Stimulated activated CD4-positive, alpha-beta T cell treated with anti-CD3 and anti-CD28 coated beads, Interleukin-2, amount 100 ng/mL, for 4 hours (primary cell): Measurements from ENCODE around the gene PLPPR3.
"Not testable (repeated sequence)": the region's sequence is repeated elsewhere in the genome, so short reads cannot be mapped to it uniquely, and the experiment has no call there.

Experiments
- DNase-seq: peaks from one replicate; pipeline ENCODE4 v3.0.0-alpha.2; 2020; ENCODE audit warnings: low read depth

The PLPPR3 gene

DNA sequence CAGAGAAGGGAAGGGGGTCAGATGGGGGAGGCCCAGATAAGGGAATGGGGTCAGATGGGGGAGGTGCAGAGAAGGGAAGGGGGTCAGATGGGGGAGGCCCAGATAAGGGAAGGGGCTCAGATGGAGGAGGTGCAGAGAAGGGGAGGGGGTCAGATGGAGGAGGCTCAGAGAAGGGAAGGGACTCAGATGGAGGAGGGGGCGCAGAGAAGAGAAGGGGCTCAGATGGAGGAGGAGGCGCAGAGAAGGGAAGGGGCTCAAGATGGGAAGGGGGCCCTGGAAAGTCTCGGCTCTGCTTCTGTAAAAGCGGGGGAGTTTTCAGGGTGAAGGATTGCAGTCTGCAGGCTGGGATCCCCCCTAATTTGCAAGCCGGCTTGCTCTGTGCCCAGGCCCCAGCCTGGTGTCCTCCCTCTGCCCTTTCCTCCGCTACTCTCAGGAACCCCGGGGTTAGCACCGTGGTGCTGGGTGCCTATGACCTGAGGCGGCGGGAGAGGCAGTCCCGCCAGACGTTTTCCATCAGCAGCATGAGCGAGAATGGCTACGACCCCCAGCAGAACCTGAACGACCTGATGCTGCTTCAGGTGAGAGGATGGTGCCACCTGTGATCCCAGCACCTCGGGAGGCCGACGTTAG lies 7.5 kb upstream of the PLPPR3 start:
- DNase-seq, result no peak

DNA sequence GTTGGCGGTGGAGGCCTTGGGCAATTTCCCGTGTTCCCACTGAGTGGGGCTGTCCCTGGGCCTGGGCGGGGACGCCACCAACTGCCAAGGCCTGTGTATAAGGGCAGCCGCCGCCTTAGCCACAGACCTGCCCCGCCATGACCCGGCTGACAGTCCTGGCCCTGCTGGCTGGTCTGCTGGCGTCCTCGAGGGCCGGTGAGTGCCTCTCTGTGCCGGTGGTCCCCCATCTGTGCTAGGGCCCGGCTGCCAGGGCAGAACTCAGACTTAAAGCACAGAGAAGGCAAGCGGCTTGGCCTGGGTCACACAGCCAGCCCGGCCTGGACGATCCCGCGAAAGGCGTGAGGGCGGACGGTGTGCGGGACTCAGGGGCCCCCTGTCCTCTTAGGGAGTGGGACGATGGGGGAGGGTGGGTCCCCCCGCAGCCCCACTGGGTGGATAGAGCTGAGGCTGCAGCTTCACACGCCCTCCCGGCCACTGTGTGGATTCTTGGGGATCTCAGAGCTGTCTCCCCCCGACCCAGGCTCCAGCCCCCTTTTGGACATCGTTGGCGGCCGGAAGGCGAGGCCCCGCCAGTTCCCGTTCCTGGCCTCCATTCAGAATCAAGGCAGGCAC lies 6.1 kb upstream of the PLPPR3 start, which contains the start of gene AZU1:
Gene AZU1 (plus strand): TSS at position 128 of the 612 bp plus-strand sequence. CDS start 10 bp downstream, at position 138.
- no peak for DNase-seq

- no peak for DNase-seq
Measured at GRCh38 chr19:827314-827709, 5.6 kb upstream of the PLPPR3 start.

- DNase-seq, result no peak
Measured at GRCh38 chr19:825897-826644, 4.3 kb upstream of the PLPPR3 start.

DNA sequence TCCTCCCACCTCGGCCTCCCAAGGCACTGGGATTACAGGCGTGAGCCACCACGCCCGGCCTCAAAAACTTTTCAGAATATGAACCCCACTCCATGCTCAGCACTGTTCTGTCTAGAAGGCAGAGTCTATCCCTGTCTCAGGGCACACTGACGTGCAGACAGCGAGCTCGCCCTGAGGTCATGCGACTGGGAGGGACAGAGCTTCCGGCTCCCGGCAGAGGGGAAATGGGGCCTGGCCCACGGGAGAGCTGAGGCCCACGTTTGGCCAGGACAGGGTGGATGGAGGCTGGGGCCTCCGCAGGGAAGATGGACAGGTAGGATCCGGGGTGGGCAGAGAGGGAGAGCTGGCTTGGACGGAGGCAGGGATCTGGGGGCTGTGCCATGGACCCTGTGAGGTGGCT lies 3.1 kb upstream of the PLPPR3 start:
- no peak for DNase-seq

- no peak for DNase-seq
Measured at GRCh38 chr19:823565-824121, 1.9 kb upstream of the PLPPR3 start.

DNA sequence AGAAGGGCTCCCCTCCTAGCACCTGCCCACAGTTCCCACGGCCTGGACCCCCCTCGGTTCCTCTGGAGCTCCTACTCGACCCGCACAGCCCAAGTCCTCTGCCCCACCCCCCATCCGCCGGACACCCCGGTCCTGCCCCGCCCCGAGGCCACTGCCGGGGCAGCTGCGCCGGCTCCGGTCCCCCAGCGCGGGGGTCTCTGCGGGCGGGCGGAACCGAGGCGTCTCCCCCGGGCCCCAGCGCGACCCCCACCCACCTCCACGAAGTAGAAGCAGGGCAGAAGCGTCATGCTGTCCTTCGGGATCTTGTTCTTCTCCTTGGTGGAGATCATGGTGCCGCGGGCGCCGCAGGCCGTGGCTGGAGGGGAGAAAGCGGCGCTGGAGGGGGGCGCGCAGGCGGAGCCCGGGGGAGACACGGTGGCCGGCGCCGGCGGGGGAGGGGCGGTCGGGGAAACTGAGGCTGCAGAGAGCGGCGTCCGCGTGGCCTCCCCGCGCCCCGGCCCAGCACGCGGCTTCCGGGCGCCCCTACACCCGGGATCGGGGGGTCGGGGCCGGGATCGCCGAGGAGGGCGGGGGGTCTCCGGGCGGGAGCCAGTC lies 427 bp downstream of the PLPPR3 start:
- DNase-seq, result no peak

- DNase-seq, result not testable (repeated sequence)
Measured at GRCh38 chr19:820212-820611, 1.5 kb downstream of the PLPPR3 start.

DNA sequence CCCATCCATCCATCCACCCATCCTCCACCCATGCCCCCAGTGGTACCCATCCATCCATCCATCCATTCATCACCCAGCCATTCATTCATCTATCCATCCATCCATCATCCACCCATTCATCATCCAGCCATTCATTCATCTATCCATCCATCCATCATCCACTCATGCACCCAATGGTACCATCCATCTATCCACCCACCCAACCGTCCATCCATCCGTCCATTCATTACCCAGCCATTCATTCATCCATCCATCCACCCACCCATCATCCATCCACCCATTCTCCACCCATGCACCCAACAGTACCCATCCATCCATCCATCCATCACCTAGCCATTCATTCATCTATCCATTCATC lies 5.3 kb downstream of the PLPPR3 start:
- no peak for DNase-seq

GRCh38 chr19:815775-816499 lies 5.8 kb downstream of the PLPPR3 start:
- DNase-seq, result no peak

- DNase-seq, result no peak
Measured at GRCh38 chr19:815079-815774, 6.5 kb downstream of the PLPPR3 start.

- no peak for DNase-seq
Measured at GRCh38 chr19:814152-815078, 7.3 kb downstream of the PLPPR3 start.

- no peak for DNase-seq
Measured at GRCh38 chr19:813219-814151, 8.3 kb downstream of the PLPPR3 start.

DNA sequence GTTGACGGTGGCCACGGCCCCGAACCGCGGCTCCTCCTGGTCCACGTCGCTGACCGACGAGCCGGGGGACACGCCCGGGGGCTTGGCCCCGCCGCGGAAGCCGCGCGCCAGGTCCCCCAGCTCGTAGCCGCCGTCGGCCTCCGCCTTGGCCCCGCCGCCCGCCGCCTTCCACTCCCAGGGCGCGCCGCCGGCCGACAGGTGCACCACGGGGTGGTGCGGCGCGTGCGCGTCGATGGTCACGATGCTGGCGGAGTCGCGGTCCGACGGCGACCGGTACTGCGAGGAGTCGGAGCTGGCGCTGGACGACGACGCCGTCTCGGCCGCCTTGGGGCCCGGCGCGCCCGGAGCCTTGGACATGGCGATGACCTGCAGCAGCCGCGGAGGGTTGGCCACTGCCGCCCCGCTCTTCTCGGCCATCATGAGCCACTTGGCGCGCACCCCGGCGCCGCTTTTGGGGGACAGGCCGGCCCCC lies 9.0 kb downstream of the PLPPR3 start:
- no peak for DNase-seq

DNA sequence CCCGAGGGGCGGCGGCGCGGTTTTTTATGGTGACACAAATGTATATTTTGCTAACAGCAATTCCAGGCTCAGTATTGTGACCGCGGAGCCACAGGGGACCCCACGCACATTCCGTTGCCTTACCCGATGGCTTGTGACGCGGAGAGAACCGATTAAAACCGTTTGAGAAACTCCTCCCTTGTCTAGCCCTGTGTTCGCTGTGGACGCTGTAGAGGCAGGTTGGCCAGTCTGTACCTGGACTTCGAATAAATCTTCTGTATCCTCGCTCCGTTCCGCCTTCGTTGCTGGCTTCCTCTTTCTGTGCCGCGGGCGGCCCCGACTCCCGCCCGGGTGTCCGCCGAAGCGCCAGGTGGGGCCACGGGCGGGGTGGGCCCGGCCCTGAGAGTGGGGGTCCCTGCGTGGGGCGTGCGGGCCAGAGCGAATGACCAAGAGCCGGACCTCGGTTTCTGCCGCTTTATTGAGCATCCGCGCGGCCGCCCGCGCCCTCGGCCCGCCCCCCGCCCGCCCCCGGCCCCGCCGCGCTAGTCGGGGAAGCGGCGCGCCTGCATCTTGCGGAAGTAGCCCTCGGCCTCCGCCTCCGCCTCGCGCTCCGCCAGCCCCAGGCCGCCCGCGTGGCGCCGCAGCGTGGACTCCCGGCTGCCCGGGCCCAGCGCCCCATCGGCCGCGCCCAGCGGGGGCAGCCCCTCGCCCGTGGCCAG lies 9.6 kb downstream of the PLPPR3 start:
- no peak for DNase-seq

GRCh38 chr19:811506-812048 lies 10.2 kb downstream of the PLPPR3 start:
- DNase-seq, result no peak

DNA sequence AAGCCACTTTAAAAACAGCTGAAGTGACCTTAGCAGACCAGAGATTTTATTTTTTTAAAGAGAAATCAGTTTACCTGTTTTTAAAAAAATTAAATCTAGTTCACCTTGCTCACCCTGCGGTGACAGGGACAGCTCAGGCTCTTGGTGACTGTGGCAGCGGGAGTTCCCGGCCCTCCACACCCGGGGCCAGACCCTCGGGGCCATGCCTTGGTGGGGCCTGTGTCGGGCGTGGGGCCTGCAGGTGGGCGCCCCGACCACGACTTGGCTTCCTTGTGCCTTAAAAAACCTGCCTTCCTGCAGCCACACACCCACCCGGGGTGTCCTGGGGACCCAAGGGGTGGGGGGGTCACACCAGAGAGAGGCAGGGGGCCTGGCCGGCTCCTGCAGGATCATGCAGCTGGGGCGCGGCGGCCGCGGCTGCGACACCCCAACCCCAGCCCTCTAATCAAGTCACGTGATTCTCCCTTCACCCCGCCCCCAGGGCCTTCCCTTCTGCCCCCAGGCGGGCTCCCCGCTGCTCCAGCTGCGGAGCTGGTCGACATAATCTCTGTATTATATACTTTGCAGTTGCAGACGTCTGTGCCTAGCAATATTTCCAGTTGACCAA lies 10.8 kb downstream of the PLPPR3 start:
- no peak for DNase-seq
